Trophoblast cell (in vitro differentiated cells and primary cell): ENCODE measurements around the gene HSFX1.
"Not testable (repeated sequence)": the region's sequence is repeated elsewhere in the genome, so short reads cannot be mapped to it uniquely, and the experiment has no call there.

Experiments used
- DNase-seq, 2 donors: peaks; one replicate each; pipeline ENCODE4 v3.0.0-alpha.2; 2016
- H2AFZ ChIP-seq: 2 replicates; pipeline ENCODE4 v1.6.1; 2013; ENCODE audit warnings: low read length, moderate library complexity, mild to moderate bottlenecking; ENCODE audit not compliant: insufficient read depth, poor library complexity
- H2AK5ac ChIP-seq: 2 replicates; pipeline ENCODE4 v1.6.1; 2013; ENCODE audit warnings: mild to moderate bottlenecking, low read length
- H2BK120ac ChIP-seq: 2 replicates; pipeline ENCODE4 v1.6.1; 2013; ENCODE audit warnings: low read length, mild to moderate bottlenecking, moderate library complexity; ENCODE audit not compliant: insufficient read depth, poor library complexity
- H2BK12ac ChIP-seq: 2 replicates; pipeline ENCODE4 v1.6.1; 2013; ENCODE audit warnings: mild to moderate bottlenecking, low read length, moderate library complexity
- H2BK5ac ChIP-seq: 2 replicates; pipeline ENCODE4 v1.6.1; 2013; ENCODE audit warnings: low read length, low read depth, moderate library complexity, mild to moderate bottlenecking; ENCODE audit not compliant: poor library complexity
- H3K14ac ChIP-seq: 2 replicates; pipeline ENCODE4 v1.6.1; 2013; ENCODE audit warnings: mild to moderate bottlenecking, low read length
- H3K18ac ChIP-seq: 2 replicates; pipeline ENCODE4 v1.6.1; 2013; ENCODE audit warnings: mild to moderate bottlenecking, low read length
- H3K23ac ChIP-seq: 2 replicates; pipeline ENCODE4 v1.6.1; 2013; ENCODE audit warnings: low read length
- H3K27ac ChIP-seq: 2 replicates; pipeline ENCODE4 v1.5.1; 2013; ENCODE audit warnings: low read depth, mild to moderate bottlenecking, inconsistent platforms, low read length, moderate library complexity
- H3K27me3 ChIP-seq: 2 replicates; pipeline ENCODE4 v1.6.1; 2013; ENCODE audit warnings: inconsistent platforms, mild to moderate bottlenecking, low read length, moderate library complexity; ENCODE audit not compliant: insufficient read depth
- H3K36me3 ChIP-seq, 2 experiments: 1 replicate in 1 of 2; 2 replicates in 1 of 2; pipeline ENCODE4 v1.6.1; 2013; ENCODE audit warnings: low read length in 2 of 2, mild to moderate bottlenecking in 2 of 2, moderate library complexity in 1 of 2; ENCODE audit not compliant: insufficient read depth in 2 of 2, control insufficient read depth in 1 of 2
- H3K4ac ChIP-seq: 2 replicates; pipeline ENCODE4 v1.6.1; 2013; ENCODE audit warnings: low read depth, mild to moderate bottlenecking, low read length, moderate library complexity
- H3K4me1 ChIP-seq, 2 experiments: 1 replicate in 1 of 2; 2 replicates in 1 of 2; pipeline ENCODE4 v1.6.1; 2013; ENCODE audit warnings: low read length in 2 of 2, mild to moderate bottlenecking in 2 of 2, moderate library complexity in 1 of 2; ENCODE audit not compliant: insufficient read depth in 2 of 2, control insufficient read depth in 1 of 2
- H3K4me2 ChIP-seq: 2 replicates; pipeline ENCODE4 v1.6.1; 2013; ENCODE audit warnings: inconsistent platforms, mild to moderate bottlenecking, low read length, moderate library complexity
- H3K4me3 ChIP-seq: 2 replicates; pipeline ENCODE4 v1.5.1; 2013; ENCODE audit warnings: mild to moderate bottlenecking, low read depth, low read length, inconsistent platforms
- H3K79me1 ChIP-seq: one replicate; pipeline ENCODE4 v1.6.1; 2013; ENCODE audit warnings: low read length
- H3K79me2 ChIP-seq: 2 replicates; pipeline ENCODE4 v1.6.1; 2013; ENCODE audit warnings: low read length, mild to moderate bottlenecking; ENCODE audit not compliant: control insufficient read depth, insufficient read depth, poor library complexity
- H3K9ac ChIP-seq: 2 replicates; pipeline ENCODE4 v1.6.1; 2013; ENCODE audit warnings: mild to moderate bottlenecking, low read length
- H3K9me3 ChIP-seq: 2 replicates; pipeline ENCODE4 v1.6.1; 2013; ENCODE audit warnings: low read depth, mild to moderate bottlenecking, control low read depth, inconsistent platforms, low read length; ENCODE audit not compliant: insufficient read depth
- H4K12ac ChIP-seq: 2 replicates; pipeline ENCODE4 v1.6.1; 2013; ENCODE audit warnings: low read depth, mild to moderate bottlenecking, low read length, moderate library complexity
- H4K8ac ChIP-seq: 2 replicates; pipeline ENCODE4 v1.6.1; 2013; ENCODE audit warnings: low read depth, mild to moderate bottlenecking, low read length, moderate library complexity
- H4K91ac ChIP-seq: one replicate; pipeline ENCODE4 v1.6.1; 2013; ENCODE audit warnings: low read depth, mild to moderate bottlenecking, low read length, moderate library complexity
- WGBS: extraction: QIAGEN DNeasy Blood & Tissue Kit; methylation state at CpG from one replicate; pipeline ENCODE4 v1.1.7; 2013; ENCODE audit warnings: missing lambda C conversion rate; ENCODE audit not compliant: insufficient read length, insufficient coverage; ENCODE audit errors: extremely low coverage; 5-methylcytosine and 5-hydroxymethylcytosine counted together

Gene HSFX1

DNA sequence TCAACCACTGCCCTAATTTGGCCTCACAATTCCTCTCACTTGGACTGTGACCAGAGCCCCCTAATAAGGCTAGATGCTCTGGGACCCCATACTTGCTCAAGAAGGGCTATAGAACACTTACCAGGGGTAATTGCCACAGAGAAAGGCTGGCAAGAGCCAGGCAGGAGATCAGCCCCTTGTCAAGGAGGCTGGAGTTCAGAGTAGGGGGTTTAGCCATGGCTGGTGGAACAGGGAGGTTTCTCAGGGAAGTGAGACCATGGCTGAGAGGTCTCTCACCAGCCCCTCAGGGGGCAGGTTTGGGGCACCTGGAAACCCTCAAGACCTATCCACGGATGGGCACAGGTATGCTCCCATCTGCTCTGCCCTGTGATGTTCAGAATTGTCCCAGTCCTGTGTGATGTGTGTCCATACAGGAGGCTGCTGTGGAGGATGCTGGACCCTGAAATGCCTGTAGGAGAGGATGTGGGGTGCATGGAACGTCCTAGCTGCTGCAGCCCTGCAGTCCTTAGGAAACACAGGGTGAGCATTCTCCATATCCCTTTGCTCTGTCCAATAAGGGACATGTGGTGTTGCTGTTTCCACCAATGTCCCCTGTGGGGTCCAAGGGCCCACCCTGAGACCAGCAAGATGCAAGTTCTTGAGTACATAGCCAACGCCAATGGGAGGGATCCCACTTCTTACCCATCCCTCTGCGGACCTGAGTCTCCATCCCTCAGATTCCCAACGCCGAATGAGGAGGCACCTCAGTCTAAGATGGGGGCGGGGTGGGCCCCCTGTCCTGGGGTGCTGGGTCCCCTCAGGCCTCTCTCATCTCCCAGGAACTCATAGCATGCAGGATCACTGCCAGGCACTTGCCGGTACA is 16.4 kb upstream of the HSFX1 start:
- Histone ChIP-seq H3K4me1 (no peaks in the 10 kb centered on the region), H3K14ac (no peak overlapping the region), H4K8ac (no peak overlapping the region), H3K4me2 (no peak overlapping the region), H3K18ac (no peak overlapping the region), H3K9me3 (no peaks in the 10 kb centered on the region), H3K4ac (no peak overlapping the region), H3K36me3 (no peaks in the 10 kb centered on the region), H4K12ac (no peak overlapping the region), H4K91ac (no peak overlapping the region), H2BK120ac (no peak overlapping the region), H2BK12ac (no peak overlapping the region), H3K27ac (no peak overlapping the region), H3K23ac (no peak overlapping the region), H3K4me3 (no peak overlapping the region), H3K27me3 (no peaks in the 10 kb centered on the region), H3K9ac (no peak overlapping the region), H3K79me2 (no peaks in the 10 kb centered on the region), H3K79me1 (no peaks in the 10 kb centered on the region), H2BK5ac (no peak overlapping the region), H2AK5ac (no peak overlapping the region), H2AFZ (no peak overlapping the region)
- no peak for DNase-seq
- no CpG with 5 or more reads among the region's 8 CpGs for WGBS

DNA sequence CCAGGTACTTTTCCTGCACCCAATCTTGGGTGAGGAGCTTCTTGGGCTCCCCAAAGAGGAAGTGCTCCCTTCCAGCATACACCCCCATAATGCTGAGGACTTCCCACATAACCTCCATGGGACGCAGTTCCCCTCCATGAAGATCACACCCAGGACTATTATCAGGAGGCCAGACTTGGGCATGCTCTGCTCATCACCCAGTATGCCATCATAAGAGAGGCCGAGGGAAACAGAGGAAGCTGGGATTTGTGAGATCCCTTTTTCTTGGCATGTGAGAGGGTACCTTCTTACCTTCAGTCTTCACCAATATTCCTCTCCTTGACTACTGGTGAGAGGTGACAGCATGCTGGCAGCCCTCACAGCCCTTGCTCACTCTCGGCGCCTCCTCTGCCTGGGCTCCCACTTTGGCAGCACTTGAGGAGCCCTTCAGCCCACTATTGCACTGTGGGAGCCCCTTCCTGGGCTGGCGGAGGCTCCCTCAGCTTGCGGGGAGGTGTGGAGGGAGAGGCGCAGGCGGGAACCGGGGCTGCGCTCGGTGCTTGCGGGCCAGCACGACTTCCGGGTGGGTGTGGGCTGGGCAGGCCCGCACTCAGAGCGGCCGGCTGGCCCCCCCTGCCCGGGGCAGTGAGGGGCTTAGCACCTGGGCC is 15.7 kb upstream of the HSFX1 start:
- H3K4ac ChIP-seq: no peak overlapping the region
- DNase-seq: no peak
- no peak overlapping the region for H4K8ac ChIP-seq
- no peak overlapping the region for H2BK12ac ChIP-seq
- H3K27me3 ChIP-seq: no peaks in the 10 kb centered on the region
- no peaks in the 10 kb centered on the region for H3K9me3 ChIP-seq
- H3K79me1 ChIP-seq: no peaks in the 10 kb centered on the region
- H3K4me2 ChIP-seq: no peak overlapping the region
- WGBS: no CpG with 5 or more reads among the region's 18 CpGs
- no peak overlapping the region for H3K18ac ChIP-seq
- no peaks in the 10 kb centered on the region for H3K36me3 ChIP-seq
- H3K4me3 ChIP-seq: no peak overlapping the region
- H2BK5ac ChIP-seq: no peak overlapping the region
- no peaks in the 10 kb centered on the region for H3K4me1 ChIP-seq
- H3K27ac ChIP-seq: no peak overlapping the region
- H2AFZ ChIP-seq: no peak overlapping the region
- H3K23ac ChIP-seq: no peak overlapping the region
- H2BK120ac ChIP-seq: no peak overlapping the region
- H3K79me2 ChIP-seq: no peaks in the 10 kb centered on the region
- no peak overlapping the region for H3K14ac ChIP-seq
- no peak overlapping the region for H4K91ac ChIP-seq
- H4K12ac ChIP-seq: no peak overlapping the region
- H2AK5ac ChIP-seq: no peak overlapping the region
- H3K9ac ChIP-seq: no peak overlapping the region

DNA sequence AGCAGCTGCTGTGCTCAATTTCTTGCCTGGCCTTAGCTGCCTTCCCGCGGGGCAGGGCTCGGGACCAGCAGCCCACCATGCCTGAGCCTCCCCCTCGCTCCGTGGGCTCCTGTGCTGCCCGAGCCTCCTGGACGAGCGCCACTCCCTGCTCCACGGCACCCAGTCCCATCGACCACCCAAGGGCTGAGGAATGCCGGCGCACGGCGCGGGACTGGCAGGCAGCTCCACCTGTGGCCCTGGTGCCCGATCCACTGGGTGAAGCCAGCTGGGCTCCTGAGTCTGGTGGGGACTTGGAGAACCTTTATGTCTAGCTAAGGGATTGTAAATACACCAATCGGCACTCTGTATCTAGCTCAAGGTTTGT is 15.2 kb upstream of the HSFX1 start:
- H3K4me3 ChIP-seq, H3K36me3 ChIP-seq, DNase-seq, H2BK12ac ChIP-seq, H2BK5ac ChIP-seq, H2BK120ac ChIP-seq, H2AK5ac ChIP-seq, H3K27me3 ChIP-seq, H2AFZ ChIP-seq, H3K14ac ChIP-seq, H3K9me3 ChIP-seq, H4K91ac ChIP-seq, H3K27ac ChIP-seq, H4K8ac ChIP-seq, H3K4me1 ChIP-seq, H3K4me2 ChIP-seq, H3K23ac ChIP-seq, H3K79me1 ChIP-seq, H3K9ac ChIP-seq, H3K18ac ChIP-seq, H4K12ac ChIP-seq, H3K79me2 ChIP-seq, H3K4ac ChIP-seq: not testable (repeated sequence)
- no CpG with 5 or more reads among the region's 17 CpGs for WGBS

DNA sequence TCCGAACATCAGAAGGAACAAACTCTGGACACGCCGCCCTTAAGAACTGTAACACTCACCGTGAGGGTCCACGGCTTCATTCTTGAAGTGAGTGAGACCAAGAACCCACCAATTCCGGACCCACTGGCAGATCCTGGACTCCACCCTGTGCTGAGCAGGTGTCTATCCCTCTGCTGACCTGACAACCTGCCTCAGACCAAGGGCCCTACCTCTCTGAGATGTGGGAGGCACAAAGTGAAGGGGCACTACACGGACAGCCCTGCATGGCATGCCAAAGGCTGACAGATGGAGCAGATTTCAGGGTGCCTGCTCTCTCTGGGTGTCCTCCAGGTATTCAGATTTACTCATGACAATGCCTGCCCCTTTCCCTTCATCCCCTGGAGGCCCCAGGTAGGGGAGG is 14.0 kb upstream of the HSFX1 start:
- no peak overlapping the region for H2AK5ac ChIP-seq
- no peak overlapping the region for H2BK5ac ChIP-seq
- H3K4ac ChIP-seq: no peak overlapping the region

More for the DNA sequence above, 14.0 kb upstream of the HSFX1 start:
- no peaks in the 10 kb centered on the region for H3K79me1 ChIP-seq
- no peaks in the 10 kb centered on the region for H3K4me1 ChIP-seq
- H3K14ac ChIP-seq: no peak overlapping the region
- H3K4me3 ChIP-seq: no peak overlapping the region
- H3K9me3 ChIP-seq: no peaks in the 10 kb centered on the region
- no peak overlapping the region for H3K4me2 ChIP-seq
- H3K79me2 ChIP-seq: no peaks in the 10 kb centered on the region
- H2AFZ ChIP-seq: no peak overlapping the region
- H4K91ac ChIP-seq: no peak overlapping the region
- no peak overlapping the region for H4K8ac ChIP-seq
- no peak overlapping the region for H3K27ac ChIP-seq
- H3K9ac ChIP-seq: no peak overlapping the region
- no peak overlapping the region for H4K12ac ChIP-seq
- no peak overlapping the region for H3K18ac ChIP-seq
- no CpG with 5 or more reads among the region's 7 CpGs for WGBS
- no peak overlapping the region for H3K23ac ChIP-seq
- H2BK12ac ChIP-seq: no peak overlapping the region
- H2BK120ac ChIP-seq: no peak overlapping the region
- no peaks in the 10 kb centered on the region for H3K27me3 ChIP-seq
- no peaks in the 10 kb centered on the region for H3K36me3 ChIP-seq
- DNase-seq: no peak
